GM23338 (cell line): ENCODE data around the gene CD300A.

Experiments
- CTCF ChIP-seq, 2 experiments: fragments of 200-600 bp in 1 of 2; sonication (generic) in 1 of 2; conservative IDR thresholded peaks; 2 replicates each; pipeline versions ENCODE4 v1.5.1 to v1.6.1; 2016 to 2017; ENCODE audit warnings: antibody characterized with exemption in 2 of 2, low read depth in 2 of 2, mild to moderate bottlenecking in 2 of 2, moderate library complexity in 1 of 2
- POLR2AphosphoS5 ChIP-seq: IDR thresholded peaks from 2 replicates; pipeline ENCODE4 v1.6.1; 2016; ENCODE audit warnings: antibody characterized with exemption, low read depth
- STAT1 ChIP-seq: IDR thresholded peaks from one replicate; pipeline ENCODE4 v1.6.1; 2016; ENCODE audit warnings: antibody characterized with exemption; ENCODE audit not compliant: unreplicated experiment

GRCh38 chr17:74457820-74458166 is 8.6 kb upstream of the CD300A start:
- TF ChIP-seq CTCF (conservative IDR thresholded peaks at IDR 0.05; ENCODE audit: low read depth in 2 of 2): no peak
- no peak for TF ChIP-seq POLR2AphosphoS5
- TF ChIP-seq STAT1: no peak
